Nephron (organoid): ENCODE results near the gene MYBBP1A.

Experiments
- H3K27ac Mint-ChIP-seq, 3 experiments: 2 replicates each; pipeline ENCODE4 v1.8.0; 2020; ENCODE audit warnings: mixed read lengths in 3 of 3, mild to moderate bottlenecking in 2 of 3, moderate library complexity in 1 of 3
- H3K27me3 Mint-ChIP-seq: 2 replicates; pipeline ENCODE4 v1.8.0; 2021; ENCODE audit warnings: low read depth, mild to moderate bottlenecking, moderate library complexity, mixed read lengths
- H3K36me3 Mint-ChIP-seq: 2 replicates; pipeline ENCODE4 v1.8.0; 2020; ENCODE audit warnings: low read depth, mixed read lengths
- H3K4me1 Mint-ChIP-seq: 2 replicates; pipeline ENCODE4 v1.8.0; 2020; ENCODE audit warnings: mixed read lengths
- H3K4me3 Mint-ChIP-seq, 3 experiments: 2 replicates each; pipeline ENCODE4 v1.8.0; 2020; ENCODE audit warnings: mild to moderate bottlenecking in 3 of 3, mixed read lengths in 3 of 3, moderate library complexity in 2 of 3
- H3K9me3 Mint-ChIP-seq: 2 replicates; pipeline ENCODE4 v1.8.0; 2020; ENCODE audit warnings: mixed read lengths
- CTCF ChIP-seq, 3 experiments: fragments of 200-600 bp; sonication (generic); IDR thresholded peaks; one replicate each; pipeline ENCODE4 v1.5.0; 2021; ENCODE audit warnings: antibody characterized with exemption in 3 of 3; ENCODE audit not compliant: unreplicated experiment in 3 of 3

Gene MYBBP1A

GRCh38 chr17:4548721-4549531 is 6.3 kb downstream of the MYBBP1A start:
- no peak for TF ChIP-seq CTCF (IDR thresholded peaks at IDR 0.05; ENCODE audit: unreplicated experiment in 3 of 3)
- Mint-ChIP-seq H3K27ac (no peak overlapping the region), H3K27me3 (no peaks in the 10 kb centered on the region), H3K36me3 (peaks cover 19% of the 10 kb centered on the region), H3K4me3 (no peak overlapping the region), H3K4me1 (peaks cover under 1% of the 10 kb centered on the region), H3K9me3 (no peaks in the 10 kb centered on the region)

GRCh38 chr17:4548061-4548461 is 7.1 kb downstream of the MYBBP1A start:
- no peak for TF ChIP-seq CTCF (IDR thresholded peaks at IDR 0.05; ENCODE audit: unreplicated experiment in 3 of 3)
- no peaks in the 10 kb centered on the region for H3K27me3 Mint-ChIP-seq
- no peaks in the 10 kb centered on the region for H3K4me1 Mint-ChIP-seq
- peaks cover 19% of the 10 kb centered on the region for H3K36me3 Mint-ChIP-seq
- no peak overlapping the region for H3K4me3 Mint-ChIP-seq
- no peak overlapping the region for H3K27ac Mint-ChIP-seq
- no peaks in the 10 kb centered on the region for H3K9me3 Mint-ChIP-seq

GRCh38 chr17:4547118-4547906 is 7.9 kb downstream of the MYBBP1A start:
- Mint-ChIP-seq H3K27ac (no peak overlapping the region), H3K4me3 (no peak overlapping the region), H3K36me3 (peaks cover 19% of the 10 kb centered on the region), H3K4me1 (no peaks in the 10 kb centered on the region), H3K9me3 (no peaks in the 10 kb centered on the region), H3K27me3 (no peaks in the 10 kb centered on the region)
- no peak for TF ChIP-seq CTCF (IDR thresholded peaks at IDR 0.05; ENCODE audit: unreplicated experiment in 3 of 3)

- H3K27ac Mint-ChIP-seq = no peak overlapping the region
- H3K9me3 Mint-ChIP-seq = no peaks in the 10 kb centered on the region
- peaks cover 8% of the 10 kb centered on the region for H3K36me3 Mint-ChIP-seq
- H3K27me3 Mint-ChIP-seq = no peaks in the 10 kb centered on the region
- no peak overlapping the region for H3K4me3 Mint-ChIP-seq
- no peak for TF ChIP-seq CTCF (IDR thresholded peaks at IDR 0.05; ENCODE audit: unreplicated experiment in 3 of 3)
- H3K4me1 Mint-ChIP-seq = no peaks in the 10 kb centered on the region
Measured at GRCh38 chr17:4545217-4545951, 9.8 kb downstream of the MYBBP1A start.

GRCh38 chr17:4544951-4545216 is 10.3 kb downstream of the MYBBP1A start:
- peaks cover 8% of the 10 kb centered on the region for H3K36me3 Mint-ChIP-seq
- no peak for TF ChIP-seq CTCF (IDR thresholded peaks at IDR 0.05; ENCODE audit: unreplicated experiment in 3 of 3)
- no peak overlapping the region for H3K27ac Mint-ChIP-seq
- H3K4me3 Mint-ChIP-seq = no peak overlapping the region
- no peaks in the 10 kb centered on the region for H3K9me3 Mint-ChIP-seq
- no peaks in the 10 kb centered on the region for H3K27me3 Mint-ChIP-seq
- H3K4me1 Mint-ChIP-seq = no peaks in the 10 kb centered on the region
